GM18511 (cell line): Measurements from ENCODE around the gene HNRNPUL2.

ENCODE experiments used
- ATAC-seq: cut with Tn5 transposase; IDR thresholded peaks from one replicate; pipeline ENCODE4 v1.9.1; 2021; ENCODE audit warnings: mild to moderate bottlenecking, moderate library complexity; ENCODE audit not compliant: unreplicated experiment

HNRNPUL2 gene

DNA sequence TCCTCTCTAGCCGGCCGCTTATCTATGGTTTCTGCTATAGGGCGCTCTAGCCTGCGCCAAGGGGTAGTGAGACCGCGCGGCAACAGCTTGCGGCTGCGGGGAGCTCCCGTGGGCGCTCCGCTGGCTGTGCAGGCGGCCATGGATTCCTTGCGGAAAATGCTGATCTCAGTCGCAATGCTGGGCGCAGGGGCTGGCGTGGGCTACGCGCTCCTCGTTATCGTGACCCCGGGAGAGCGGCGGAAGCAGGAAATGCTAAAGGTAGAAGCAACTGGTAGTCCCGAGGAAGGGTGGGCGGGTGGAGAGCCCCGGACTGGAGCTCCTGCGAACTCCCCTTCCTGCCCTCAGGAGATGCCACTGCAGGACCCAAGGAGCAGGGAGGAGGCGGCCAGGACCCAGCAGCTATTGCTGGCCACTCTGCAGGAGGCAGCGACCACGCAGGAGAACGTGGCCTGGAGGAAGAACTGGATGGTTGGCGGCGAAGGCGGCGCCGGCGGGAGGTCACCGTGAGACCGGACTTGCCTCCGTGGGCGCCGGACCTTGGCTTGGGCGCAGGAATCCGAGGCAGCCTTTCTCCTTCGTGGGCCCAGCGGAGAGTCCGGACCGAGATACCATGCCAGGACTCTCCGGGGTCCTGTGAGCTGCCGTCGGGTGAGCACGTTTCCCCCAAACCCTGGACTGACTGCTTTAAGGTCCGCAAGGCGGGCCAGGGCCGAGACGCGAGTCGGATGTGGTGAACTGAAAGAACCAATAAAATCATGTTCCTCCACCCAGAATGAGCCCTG, 55.5 kb downstream of the HNRNPUL2 start, which contains the start of the genes LBHD1 and UQCC3:
Gene LBHD1 (minus strand): TSS at position 660 of the 782 bp plus-strand sequence. CDS start 2,236 bp downstream, outside the sequence.
Gene UQCC3 (plus strand): TSS at position 66 of the 782 bp plus-strand sequence. CDS start 73 bp downstream, at position 139.
- peak; percentile 68 for ATAC-seq

DNA sequence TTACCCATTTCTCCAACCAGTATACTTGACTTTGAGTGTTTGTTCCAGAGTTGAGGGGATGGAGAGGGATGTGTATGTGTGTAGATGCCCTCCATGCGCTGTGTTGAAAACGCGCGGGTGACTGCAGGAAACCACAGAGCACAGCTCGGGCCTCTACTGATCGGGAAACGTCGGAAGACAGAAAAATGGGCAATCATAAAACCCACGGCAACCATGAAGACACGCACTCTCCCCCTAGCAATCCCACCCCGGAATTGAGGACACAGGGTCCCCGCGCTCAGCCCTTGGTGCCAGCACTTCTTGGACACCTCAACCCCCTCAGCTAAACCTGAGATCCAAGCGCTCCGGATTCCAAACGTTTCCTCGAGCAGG, 56.0 kb downstream of the HNRNPUL2 start:
- ATAC-seq, result peak; percentile 17

DNA sequence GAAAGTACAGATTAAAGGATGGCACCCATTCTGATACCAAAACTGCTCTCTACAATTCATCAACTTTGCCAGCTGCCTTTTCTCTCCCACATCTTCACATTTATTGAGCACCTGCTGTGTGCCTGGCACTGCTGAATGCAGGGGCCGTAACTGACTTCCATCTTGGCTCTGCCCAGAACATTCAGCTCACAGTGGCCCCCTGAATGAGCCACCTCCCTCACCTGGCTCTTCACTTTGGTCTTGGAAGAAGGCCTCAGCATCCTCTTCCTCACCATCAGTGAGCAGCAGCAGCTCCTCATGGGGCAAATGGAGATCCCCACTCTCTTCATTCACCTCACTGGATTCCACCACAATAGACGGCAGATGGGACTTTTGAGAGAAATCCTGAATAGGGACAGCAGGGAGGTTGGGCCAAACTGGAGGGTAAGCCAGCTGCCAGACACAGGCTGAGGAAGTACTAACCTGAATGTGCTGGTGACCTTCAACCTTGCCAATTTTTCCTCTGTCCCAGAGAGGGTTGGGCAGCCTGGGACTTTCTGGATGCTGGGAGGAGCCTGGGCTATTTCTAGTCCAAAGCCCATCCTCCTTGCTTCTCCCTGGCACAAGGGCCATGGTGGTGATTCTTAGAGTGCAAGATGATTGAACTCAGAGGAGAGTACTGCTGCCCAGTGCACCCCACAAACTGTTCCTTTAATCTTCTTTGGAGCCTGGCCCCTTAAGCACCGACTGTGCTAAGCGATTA, 57.7 kb downstream of the HNRNPUL2 start:
- no peak for ATAC-seq

DNA sequence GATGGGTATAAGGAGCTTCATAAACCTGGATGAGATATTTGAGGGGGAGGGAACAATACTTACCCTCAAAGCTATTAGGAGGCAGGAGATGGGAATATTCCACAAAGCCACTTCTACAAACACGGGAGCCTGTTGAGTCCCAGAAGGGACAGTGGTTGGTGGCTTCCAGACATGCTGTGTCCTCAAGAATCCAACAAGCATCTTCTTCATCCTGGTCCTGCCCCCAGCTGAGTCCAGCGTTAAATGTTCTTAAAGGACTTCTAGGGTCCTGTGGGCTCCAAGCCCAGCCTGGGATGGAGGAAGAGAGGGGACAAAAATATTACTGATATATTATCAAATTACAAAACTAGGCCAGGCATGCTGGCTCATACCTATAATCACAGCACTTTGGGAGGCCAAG, 59.8 kb downstream of the HNRNPUL2 start:
- ATAC-seq, result no peak

DNA sequence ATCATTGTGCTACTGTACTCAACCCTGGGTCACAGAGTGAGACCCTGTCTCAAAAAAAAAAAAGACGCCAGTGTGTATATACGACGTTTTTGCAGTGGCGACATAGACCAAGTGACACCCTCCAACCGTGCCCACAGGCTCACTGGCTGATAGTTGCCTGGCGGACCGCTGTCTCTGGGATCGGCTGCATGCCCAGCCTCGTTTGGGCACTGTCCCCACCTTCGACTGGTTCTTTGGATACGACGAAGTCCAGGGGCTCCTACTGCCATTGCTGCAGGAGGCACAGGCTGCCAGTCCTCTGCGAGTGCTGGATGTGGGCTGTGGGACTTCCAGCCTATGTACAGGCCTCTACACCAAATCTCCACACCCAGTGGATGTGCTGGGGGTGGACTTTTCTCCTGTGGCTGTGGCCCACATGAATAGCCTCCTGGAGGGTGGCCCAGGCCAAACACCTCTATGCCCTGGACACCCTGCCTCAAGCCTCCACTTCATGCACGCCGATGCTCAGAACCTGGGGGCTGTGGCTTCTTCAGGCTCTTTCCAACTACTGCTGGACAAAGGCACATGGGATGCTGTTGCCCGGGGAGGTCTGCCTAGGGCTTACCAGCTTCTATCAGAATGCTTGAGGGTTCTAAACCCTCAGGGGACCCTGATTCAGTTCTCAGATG, 60.9 kb downstream of the HNRNPUL2 start:
- no peak for ATAC-seq

DNA sequence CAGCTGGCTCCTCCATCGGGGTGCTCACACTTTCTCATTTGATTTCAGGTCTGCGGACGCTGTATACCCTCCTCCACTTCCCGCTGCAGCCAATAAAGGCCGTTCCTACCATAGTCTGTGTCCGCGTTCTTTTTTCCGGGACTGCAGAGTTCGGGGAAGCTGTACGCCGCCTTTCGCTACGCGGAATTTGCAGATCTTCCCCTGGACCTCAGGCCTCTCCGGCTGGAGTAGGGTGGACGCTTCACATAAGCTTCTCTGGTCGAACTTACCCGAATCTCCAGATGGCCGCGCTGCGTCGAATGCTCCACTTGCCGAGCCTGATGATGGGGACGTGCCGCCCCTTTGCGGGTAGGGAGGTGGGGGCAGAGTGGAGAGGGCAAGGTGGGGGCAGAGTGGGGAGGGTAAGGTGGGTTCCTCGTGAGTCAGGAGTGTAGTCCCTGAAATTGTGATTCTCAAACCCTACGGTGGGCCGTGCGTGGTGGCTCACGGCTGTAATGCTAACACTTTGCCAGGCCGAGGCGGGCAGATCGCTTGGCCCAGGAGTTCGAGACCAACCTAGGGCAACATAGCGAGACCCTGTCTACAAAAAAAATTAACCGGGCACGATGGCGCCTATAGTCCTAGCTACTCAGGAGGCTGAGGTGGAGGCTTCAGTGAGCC, 61.5 kb downstream of the HNRNPUL2 start:
- peak; percentile 23 for ATAC-seq

DNA sequence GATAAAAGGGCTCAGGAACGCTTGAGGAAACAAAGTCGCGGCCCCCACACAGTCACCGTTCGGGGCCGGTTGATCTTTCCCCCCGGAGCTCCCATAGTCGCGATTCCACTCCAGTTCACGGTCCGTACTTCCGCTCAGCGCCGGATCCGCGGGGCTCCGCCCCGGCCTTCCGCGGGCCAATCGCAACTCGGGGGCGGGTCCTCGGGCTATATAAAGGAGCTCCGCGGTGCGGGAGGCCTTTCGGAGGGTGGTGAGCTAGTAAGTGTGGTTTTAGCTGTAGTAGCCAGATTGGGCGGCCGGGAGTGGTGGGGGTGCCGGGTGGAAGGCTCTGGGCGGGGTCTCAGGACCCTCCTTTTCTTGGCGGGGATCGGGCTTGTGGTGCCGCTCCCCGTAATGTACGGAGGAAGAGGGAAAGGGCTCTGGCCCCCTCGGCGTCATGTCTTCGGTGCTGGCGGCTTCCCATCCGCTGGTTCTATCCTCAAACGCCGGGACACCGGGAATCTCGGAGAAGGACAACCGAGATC, 62.1 kb downstream of the HNRNPUL2 start, which contains the start of the genes C11orf98 and CSKMT:
Gene C11orf98 (minus strand): TSS at position 136 of the 524 bp plus-strand sequence. CDS start 41 bp downstream, at position 95.
Gene CSKMT (plus strand): TSS at position 238 of the 524 bp plus-strand sequence. CDS start 568 bp downstream, outside the sequence.
- peak; percentile 90 for ATAC-seq

DNA sequence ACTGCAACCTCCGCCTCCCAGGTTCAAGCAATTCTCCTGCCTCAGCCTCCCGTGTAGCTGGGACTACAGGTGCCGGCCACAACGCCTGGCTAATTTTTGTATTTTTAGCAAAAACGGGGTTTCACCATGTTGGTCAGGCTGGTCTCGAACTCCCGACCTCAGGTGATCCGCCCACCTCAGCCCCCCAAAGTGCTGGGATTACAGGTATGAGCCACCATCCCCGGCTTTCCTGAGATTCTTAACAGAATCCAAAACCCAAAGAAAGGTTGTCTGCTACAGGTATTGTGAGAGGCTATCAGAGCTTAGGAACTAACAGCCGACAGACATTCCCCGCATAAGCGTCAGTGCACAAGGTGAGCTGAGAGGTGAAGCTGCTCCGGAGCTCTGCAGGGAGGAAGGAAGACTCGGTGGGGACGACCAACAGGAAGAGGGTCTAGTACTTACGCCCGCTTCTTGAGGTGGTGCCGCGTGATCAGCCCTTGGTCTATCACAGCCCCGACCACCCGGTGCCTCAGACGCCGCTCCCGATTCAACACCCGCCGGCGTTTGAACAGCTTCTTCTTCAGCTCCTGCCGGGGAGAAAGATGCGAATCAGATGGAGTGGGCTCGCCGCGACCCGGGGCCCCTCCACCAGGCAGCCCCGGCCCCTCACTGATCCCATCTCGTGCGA, 62.7 kb downstream of the HNRNPUL2 start:
- ATAC-seq, result peak; percentile 40
